ENCODE data around the gene FAM135A.

The FAM135A gene

DNA sequence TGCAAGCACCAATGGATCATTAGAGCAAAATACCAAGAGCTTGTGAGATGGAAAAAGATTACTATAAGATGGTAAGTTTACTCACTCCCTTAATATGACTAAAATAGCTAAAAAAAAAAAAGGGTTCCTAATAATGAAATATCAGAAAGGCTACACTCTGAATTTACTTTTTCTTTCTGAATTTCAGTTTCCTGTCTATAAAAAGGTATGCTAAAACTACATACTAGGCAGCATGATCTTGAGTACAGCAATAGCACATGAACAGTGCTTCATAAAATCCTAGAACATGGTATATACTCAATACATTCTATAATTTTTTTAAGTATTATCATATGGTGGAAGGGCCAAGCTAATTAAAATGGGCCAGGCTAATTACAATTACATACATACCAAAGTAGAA, 24.0 kb upstream of the FAM135A start:
- Mint-ChIP-seq H3K9me3 (no peaks in the 10 kb centered on the region), H3K27me3 (peaks cover 6% of the 10 kb centered on the region), H3K27ac (no peak overlapping the region), H3K36me3 (no peaks in the 10 kb centered on the region), H3K4me3 (no peak overlapping the region), H3K4me1 (no peaks in the 10 kb centered on the region)

DNA sequence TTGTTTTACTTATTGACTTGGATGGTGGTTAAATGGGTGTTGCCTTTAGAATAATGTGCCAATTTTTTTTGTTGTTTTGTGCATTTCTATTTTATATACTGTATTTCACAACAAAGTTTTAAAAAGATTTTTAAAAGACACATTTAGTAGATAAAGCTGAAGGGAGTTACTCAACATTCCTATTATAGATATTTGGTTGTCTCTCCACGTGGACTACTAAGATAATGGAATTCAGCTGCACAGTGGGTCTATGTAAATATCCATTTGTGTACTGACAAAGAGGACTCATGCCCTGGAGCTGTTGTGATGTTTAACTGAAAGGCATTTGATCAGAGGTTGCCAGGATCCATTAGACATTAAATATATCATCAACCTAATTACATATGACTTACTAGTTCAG, 23.2 kb upstream of the FAM135A start:
- Mint-ChIP-seq H3K4me3 (no peak overlapping the region), H3K27me3 (peaks cover 3% of the 10 kb centered on the region), H3K9me3 (no peaks in the 10 kb centered on the region), H3K27ac (no peak overlapping the region), H3K4me1 (no peaks in the 10 kb centered on the region), H3K36me3 (no peaks in the 10 kb centered on the region)

DNA sequence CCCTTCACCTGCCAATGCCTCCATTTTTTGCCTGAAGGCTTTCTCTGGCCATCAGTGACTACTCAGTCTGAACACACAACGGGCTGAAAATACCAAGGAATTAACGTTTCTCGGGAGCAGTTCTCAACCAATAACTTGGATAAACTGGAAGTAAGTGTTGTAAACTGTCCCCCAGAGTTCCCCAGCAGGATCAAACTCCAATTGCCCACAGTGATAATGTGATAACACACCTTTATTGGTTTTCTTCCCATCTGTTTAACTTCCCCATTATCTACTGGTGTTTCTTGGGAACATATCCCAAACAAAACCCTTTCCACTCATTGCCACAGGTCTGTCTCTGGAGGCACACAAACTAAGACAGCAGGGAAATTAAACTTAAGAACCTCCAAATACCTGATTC, 21.8 kb upstream of the FAM135A start:
- peaks cover 3% of the 10 kb centered on the region for H3K27me3 Mint-ChIP-seq
- no peaks in the 10 kb centered on the region for H3K36me3 Mint-ChIP-seq
- H3K4me3 Mint-ChIP-seq = no peak overlapping the region
- no peak overlapping the region for H3K27ac Mint-ChIP-seq
- no peaks in the 10 kb centered on the region for H3K9me3 Mint-ChIP-seq
- no peaks in the 10 kb centered on the region for H3K4me1 Mint-ChIP-seq

DNA sequence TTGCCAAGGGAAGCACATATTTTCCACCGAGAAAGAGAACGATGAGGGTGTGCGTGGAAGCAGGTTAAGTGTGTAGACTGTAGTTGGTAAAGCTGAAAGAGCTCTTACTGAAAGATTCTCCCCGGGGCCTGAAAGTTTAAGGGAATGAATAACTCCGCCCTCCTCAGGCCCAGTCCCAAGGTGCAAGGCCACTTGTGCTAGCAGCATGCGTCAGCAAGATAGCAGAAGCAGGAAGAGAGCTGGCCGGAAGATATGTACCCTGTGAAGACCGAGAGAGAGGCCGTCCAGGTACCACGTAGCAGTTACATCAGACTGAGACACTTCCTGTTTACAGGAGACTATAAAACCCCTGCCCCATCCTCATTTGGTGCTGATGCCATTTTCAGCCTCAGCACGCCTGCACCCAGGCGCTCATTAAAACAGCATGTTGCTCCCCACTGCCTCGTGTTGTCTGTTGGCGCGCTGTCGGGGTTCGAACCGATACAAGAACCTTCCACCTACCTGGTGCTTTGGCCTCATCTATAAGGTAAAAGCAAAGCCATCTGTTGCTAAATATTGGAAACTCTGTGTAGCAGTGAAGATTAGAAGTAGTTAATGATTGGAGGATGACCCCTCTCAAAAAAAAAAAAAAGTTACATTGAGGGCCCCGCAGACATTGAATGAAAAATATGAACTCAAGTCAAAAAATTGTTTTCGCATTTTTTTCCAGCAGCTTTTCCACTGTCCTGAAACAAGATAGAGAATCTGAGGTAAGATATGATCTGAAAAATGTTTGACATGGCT, 18.6 kb upstream of the FAM135A start:
- peaks cover 5% of the 10 kb centered on the region for H3K27me3 Mint-ChIP-seq
- H3K9me3 Mint-ChIP-seq = no peaks in the 10 kb centered on the region
- no peak overlapping the region for H3K4me3 Mint-ChIP-seq
- no peaks in the 10 kb centered on the region for H3K4me1 Mint-ChIP-seq
- no peaks in the 10 kb centered on the region for H3K36me3 Mint-ChIP-seq
- no peak overlapping the region for H3K27ac Mint-ChIP-seq

DNA sequence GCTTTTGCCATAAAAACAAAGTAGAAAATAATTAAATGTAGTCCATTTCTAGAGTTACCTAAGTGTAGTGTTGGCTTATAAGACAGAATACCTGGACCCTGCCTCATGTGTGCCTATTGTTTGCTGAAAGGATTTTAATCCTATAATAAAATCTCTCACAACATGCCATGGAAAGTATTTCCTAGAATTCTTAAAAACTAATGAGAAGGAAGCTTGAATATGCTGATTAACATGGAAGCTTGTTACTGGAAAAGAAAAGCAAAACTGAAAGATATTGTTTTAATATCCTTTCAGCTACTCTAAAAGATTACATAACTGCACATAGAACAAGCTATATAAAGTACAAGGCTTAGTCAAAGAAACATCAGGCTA, 18.0 kb upstream of the FAM135A start:
- H3K4me3 Mint-ChIP-seq = no peak overlapping the region
- H3K36me3 Mint-ChIP-seq = no peaks in the 10 kb centered on the region
- no peaks in the 10 kb centered on the region for H3K9me3 Mint-ChIP-seq
- peaks cover 7% of the 10 kb centered on the region for H3K27me3 Mint-ChIP-seq
- H3K27ac Mint-ChIP-seq = no peak overlapping the region
- no peaks in the 10 kb centered on the region for H3K4me1 Mint-ChIP-seq

DNA sequence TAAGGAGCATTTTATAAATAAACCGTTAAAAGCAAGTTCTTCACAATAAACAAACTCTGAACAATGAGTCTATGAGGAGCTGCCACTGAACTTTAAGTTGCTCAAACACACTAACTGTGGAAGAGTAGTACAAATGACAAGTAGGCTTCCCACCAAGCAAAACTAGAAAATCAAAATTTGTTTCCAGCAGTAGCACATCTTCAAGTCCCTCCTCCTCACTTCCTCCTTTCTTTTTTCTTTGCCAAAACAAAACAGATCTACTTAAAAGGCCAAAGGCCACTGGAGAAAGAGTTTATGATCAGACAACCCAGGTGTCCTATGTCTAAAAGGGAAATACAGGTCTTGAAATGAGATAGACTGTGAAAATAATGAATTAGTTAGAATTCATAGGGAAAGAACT, 17.1 kb upstream of the FAM135A start:
- no peaks in the 10 kb centered on the region for H3K36me3 Mint-ChIP-seq
- no peak overlapping the region for H3K4me3 Mint-ChIP-seq
- H3K27me3 Mint-ChIP-seq = peaks cover 7% of the 10 kb centered on the region
- no peaks in the 10 kb centered on the region for H3K4me1 Mint-ChIP-seq
- no peak overlapping the region for H3K27ac Mint-ChIP-seq
- no peaks in the 10 kb centered on the region for H3K9me3 Mint-ChIP-seq

DNA sequence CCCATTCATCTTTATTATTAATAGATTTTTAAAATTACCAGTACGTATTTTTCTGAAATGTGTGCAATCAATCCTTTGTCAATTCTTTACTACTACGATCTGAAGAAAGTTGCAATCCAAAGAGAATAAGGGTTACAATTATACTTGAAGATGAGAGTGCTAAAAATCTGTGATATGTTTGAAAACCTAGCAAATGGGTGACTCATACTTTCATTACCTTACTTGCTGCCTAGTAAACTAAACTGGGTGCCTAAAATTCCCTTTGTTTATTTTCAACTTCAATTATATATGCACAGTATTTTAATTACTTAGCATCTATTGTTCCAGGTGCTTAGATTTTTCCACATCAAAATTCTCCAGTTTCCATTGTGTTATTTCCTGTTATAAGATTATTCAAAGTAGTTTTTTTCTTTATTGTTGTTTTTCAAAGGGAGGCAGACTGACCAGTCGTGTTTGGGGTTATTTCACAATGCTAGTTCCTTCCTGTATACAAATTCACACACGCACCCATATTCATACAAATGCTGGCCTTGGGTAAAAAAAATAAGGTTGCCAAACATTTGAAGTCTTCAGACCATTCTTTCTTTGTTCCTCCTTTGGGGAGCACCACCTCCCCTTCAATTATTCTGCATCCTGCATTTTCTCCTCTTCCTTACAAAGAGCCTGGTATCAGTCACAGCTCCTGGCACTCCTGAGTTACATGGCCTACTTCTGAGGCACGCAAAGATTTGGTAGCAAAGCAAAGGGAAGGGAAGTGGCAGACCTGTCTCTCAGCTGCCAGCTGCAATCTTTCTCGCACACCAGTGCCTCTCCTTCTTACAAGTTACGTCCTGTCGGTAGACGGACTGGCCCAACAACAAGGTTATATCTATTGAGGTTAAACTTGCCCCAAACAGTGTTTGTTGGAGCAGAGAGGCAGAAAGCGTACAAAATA, 16.2 kb upstream of the FAM135A start:
- H3K9me3 Mint-ChIP-seq = no peaks in the 10 kb centered on the region
- H3K36me3 Mint-ChIP-seq = no peaks in the 10 kb centered on the region
- H3K27ac Mint-ChIP-seq = no peak overlapping the region
- peaks cover 10% of the 10 kb centered on the region for H3K27me3 Mint-ChIP-seq
- no peaks in the 10 kb centered on the region for H3K4me1 Mint-ChIP-seq
- no peak overlapping the region for H3K4me3 Mint-ChIP-seq

DNA sequence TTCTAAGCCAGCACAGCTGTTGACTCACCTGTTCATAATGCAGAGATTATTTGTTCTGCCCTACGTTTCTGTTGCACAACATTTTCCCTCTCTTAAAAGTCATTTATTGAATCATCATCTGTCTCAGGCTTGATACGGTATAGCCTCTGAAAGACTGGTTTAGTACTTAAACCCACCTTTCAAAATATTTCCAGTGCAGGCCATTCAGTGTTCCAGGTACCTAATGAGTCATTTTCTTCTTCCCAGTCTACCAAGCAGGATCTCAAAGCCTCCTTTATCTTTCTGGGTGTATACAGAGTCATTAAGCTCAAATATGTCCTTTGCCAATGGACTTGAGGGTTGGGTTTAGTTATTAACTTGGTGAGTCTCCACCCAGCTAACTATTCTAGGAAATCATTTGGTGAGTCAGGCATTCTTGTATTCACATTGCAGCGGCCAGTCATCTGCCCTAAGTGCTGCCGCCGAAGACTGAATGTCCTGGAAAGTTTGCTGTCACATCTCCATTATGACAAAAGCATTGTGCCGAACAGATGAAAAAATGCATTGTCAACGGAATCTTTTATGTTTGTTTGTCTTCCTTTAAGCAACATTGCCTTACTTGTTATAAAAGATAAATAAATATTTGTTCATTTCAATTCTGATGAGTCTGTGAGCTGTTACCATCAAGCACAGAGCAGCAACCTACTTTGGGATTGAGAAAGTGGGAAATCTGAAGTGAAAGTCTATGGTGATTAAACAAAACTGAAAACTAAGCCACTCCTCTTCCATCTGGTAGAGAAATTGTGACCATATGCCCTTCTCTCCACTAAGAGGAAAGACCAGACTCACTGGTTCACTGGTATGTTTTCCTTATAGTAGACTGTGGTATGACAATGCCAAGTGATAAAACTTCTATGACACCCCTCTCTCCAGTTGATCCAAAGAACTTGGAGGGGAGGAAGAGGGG, 14.3 kb upstream of the FAM135A start:
- Mint-ChIP-seq H3K4me1 (no peaks in the 10 kb centered on the region), H3K9me3 (no peaks in the 10 kb centered on the region), H3K36me3 (no peaks in the 10 kb centered on the region), H3K27ac (no peak overlapping the region), H3K27me3 (peaks cover 9% of the 10 kb centered on the region), H3K4me3 (no peak overlapping the region)

DNA sequence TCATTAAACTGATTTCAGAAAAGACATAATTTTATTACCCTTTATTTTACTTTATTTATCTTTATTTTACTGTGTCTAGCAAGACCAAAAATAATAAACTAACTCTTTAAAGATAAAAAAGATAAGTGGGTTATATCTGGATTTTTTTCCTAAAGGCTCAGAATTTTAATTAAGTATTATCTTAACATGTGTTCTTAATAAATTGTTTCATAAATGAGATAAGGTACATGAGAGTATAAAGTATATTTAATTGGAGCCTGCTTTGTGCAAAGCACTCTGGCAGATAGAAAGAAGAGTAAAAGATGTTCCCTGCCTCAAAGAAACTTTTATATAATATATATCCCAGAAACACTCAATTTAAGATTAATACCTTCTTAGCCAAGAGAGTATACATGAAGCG, 8.7 kb upstream of the FAM135A start:
- Mint-ChIP-seq H3K27ac (no peak overlapping the region), H3K4me1 (no peaks in the 10 kb centered on the region), H3K4me3 (no peak overlapping the region), H3K9me3 (no peaks in the 10 kb centered on the region), H3K36me3 (no peaks in the 10 kb centered on the region), H3K27me3 (peaks cover 6% of the 10 kb centered on the region)

DNA sequence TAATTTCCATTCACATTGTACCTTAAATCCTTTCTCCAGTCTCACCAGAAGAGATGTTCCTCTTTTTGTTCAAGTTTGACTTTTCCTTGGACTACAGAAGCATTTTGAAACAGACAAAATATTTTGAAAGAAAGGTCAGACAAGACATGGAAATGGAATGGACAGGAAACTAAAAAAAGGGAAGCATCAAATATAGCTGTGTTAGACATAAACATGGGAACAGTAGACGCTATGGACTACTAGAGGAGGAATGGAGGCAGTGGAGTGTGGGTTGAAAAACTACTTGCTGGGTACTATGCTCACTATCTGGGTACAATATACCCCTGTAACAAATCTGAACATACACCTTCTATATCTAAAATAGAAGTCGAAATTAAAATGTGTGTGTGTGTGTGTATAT, 4.1 kb upstream of the FAM135A start:
- no peaks in the 10 kb centered on the region for H3K27me3 Mint-ChIP-seq
- no peaks in the 10 kb centered on the region for H3K9me3 Mint-ChIP-seq
- H3K4me1 Mint-ChIP-seq = peaks cover 12% of the 10 kb centered on the region
- no peak overlapping the region for H3K27ac Mint-ChIP-seq
- no peak overlapping the region for H3K4me3 Mint-ChIP-seq
- no peaks in the 10 kb centered on the region for H3K36me3 Mint-ChIP-seq

DNA sequence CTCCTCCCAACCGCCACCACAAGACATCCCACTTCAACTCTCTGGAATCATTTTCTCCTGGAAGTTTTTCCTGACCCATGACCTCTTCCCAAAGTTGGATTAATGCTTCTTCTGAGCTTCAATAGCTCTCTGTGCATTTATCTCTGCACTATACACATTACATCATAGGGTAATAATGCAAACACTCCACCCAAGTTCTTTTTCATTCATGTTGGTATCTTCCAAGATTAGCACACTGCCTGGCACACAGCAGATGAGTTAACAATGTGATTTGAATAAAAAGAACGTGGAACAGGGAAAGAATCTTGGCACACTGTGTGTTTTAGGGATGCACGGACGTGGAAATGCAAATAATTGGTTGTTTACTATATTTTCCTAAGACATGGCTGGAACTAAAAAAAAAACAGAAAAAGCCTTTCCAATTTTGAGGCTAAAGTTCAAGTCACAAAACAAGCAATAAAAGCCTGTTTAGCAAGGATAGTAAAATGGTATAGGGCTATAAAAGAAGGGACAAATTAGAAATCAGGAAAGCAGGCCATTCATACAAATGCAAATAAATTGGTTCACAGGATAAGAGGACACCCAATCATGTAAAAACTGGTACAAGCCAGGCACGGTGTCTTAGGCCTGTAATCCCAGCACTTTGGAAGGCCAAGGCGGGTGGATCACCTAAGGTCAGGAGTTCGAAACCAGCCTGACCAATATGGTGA, 1.6 kb upstream of the FAM135A start:
- H3K36me3 Mint-ChIP-seq = no peaks in the 10 kb centered on the region
- H3K9me3 Mint-ChIP-seq = no peaks in the 10 kb centered on the region
- H3K4me1 Mint-ChIP-seq = peaks cover 28% of the 10 kb centered on the region
- no peak overlapping the region for H3K27ac Mint-ChIP-seq
- H3K27me3 Mint-ChIP-seq = no peaks in the 10 kb centered on the region
- H3K4me3 Mint-ChIP-seq = peak overlapping the region; percentile 91

DNA sequence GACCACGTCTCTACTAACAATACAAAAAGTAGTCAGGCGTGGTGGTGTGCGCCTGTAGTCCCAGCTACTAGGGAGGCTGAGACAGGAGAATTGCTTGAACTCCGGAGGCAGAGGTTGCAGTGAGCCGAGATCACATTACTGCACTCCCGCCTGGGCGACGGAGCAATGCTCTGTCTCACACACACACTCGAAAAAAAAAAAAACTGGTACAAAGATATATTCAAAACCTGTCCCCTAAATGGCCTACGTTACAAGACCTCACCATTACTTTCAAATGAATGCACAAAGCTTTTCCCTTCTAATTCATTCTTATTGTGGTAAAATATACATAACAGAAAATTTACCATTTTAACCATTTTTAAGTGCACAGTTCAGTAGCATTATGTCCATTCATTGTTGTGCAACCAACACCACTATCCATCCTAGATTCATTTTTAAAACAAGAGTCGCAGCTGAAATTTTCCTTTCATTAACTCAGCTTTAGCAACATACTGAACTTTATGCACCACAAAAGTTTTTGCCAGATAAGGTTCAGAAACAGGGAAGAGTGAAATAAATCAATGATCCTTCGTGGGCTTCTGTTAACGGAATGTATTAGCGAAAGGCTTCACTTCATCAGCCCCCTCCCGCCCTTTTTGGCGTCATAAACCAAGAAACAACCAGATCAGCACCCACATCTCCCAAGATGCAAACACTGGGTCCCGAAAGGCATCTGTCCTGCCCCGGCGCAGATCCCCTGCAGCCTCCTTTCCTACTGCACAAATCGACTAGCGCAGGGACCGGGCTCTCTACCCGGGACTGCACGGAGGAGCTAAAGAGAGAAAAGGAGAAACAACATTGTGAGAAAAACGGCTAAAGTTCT, 825 bp upstream of the FAM135A start:
- Mint-ChIP-seq H3K9me3 (no peaks in the 10 kb centered on the region), H3K4me1 (peaks cover 28% of the 10 kb centered on the region), H3K27me3 (no peaks in the 10 kb centered on the region), H3K27ac (peak overlapping the region; percentile 89), H3K36me3 (no peaks in the 10 kb centered on the region), H3K4me3 (peak overlapping the region; percentile 91)

DNA sequence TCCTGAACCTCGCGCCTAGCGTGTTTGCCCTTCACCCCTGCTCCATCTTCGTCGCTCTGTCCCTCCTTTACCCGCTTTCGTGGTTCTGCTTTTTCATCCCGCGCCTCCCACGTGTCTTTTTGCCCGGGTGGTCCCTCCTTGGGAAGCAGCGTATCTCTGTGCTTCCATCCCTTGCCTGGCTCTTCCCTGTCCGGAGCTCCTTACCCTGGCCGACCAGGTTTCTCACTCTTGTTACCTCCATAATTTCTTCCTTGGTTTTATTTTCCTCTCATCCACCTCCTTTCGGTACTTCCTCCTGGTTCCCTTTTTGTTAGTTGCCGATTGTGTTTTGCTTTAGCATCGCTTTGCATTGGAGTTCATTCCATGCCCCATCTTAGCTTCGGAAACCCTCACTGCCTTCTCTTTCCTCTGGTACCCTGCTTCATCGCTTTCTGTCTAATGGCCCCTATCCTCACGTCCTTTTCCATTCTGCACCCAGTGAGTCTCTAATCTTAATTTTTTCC, 735 bp downstream of the FAM135A start:
- Mint-ChIP-seq H3K4me1 (peaks cover 28% of the 10 kb centered on the region), H3K9me3 (no peaks in the 10 kb centered on the region), H3K4me3 (peak overlapping the region; percentile 93), H3K36me3 (peaks cover 2% of the 10 kb centered on the region), H3K27me3 (no peaks in the 10 kb centered on the region), H3K27ac (peak overlapping the region; percentile 90)

DNA sequence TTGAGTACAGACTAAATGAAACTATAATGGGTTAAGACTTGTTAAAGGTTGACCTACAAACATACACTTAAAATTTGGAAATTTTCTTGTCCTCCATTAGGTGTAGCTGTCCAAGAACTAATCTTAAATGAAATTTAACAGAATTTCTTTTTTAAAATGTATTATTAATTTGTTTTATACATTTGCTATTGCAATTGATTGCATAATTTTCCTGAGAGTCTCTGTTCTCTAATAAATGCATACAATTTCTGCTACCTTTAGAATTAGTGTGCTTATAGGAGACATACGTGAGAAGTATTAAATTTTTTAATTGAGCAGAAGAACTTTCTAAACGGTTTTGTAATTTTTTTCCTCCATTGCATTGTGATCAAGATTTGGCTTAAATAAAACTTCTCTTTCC, 1.5 kb downstream of the FAM135A start:
- peak overlapping the region; percentile 31 for H3K27ac Mint-ChIP-seq
- H3K36me3 Mint-ChIP-seq = peaks cover 5% of the 10 kb centered on the region
- H3K4me1 Mint-ChIP-seq = peaks cover 28% of the 10 kb centered on the region
- H3K27me3 Mint-ChIP-seq = no peaks in the 10 kb centered on the region
- no peaks in the 10 kb centered on the region for H3K9me3 Mint-ChIP-seq
- H3K4me3 Mint-ChIP-seq = peak overlapping the region; percentile 93
